Lung microvascular endothelial cell (primary cell): ENCODE results near the gene KCNK10. TPM values are rescaled to one million over a fixed set of nuclear protein-coding genes. Genes with fewer than 3 reads are reported as not detected.

Experiments used
- DNase-seq, 2 donors: peaks; one replicate each; pipeline versions ENCODE4 v3.0.0 to v3.0.0-alpha.2; 2010; ENCODE audit warnings: low read depth in 2 of 2
- total RNA-seq: library from RNA; depleted of rRNA; stranded (reverse); fragments of >200 nt; gene quantifications from 2 replicates; pipeline ENCODE4 v1.2.1, GENCODE V29; 2014

Gene KCNK10
- total RNA-seq, 1 donor from 2014 or later, result not detected

- no peak for DNase-seq
Observed at GRCh38 chr14:88228522-88229236, 94.4 kb downstream of the KCNK10 start.

DNA sequence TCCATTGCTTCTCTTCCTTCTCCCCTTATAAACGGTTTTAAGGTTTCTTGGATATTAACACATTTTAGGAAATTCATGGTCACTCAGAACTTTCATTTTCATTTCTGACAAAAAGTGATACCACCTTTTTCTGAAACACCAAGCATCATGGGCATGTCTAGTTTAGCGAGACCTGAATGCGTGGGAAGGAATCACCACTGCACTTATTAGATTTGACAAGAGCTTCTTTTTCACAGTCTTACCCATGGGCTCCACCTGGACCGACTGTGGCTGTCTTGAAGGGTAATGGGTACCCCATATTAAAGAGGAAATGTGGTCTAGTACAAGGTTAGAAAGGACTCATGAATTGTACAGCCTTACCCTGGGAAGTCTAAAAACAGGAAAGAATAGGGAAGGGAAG, 95.4 kb downstream of the KCNK10 start:
- no peak for DNase-seq

GRCh38 chr14:88225721-88226120, 97.3 kb downstream of the KCNK10 start:
- no peak for DNase-seq

- DNase-seq, result no peak
Observed at GRCh38 chr14:88218119-88218915, 104.8 kb downstream of the KCNK10 start.

DNA sequence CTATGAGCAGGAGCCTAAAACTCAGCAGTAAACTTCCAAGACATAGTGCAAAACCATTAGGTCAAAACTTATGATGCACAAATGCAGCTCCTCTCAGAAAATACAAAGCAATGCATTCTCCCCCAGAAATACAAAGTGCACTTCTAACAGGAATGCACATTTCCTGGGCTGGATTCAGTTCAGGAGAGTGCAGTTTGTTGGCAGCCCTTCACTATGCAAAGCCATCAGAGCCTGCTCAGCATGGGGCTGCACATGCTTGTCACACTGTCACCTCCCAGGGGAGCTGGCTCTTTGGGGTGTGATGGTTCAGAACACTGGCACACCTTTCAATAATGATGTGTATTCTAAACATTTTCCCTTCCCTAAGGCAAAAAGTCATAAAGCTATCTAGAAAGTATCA, 110.4 kb downstream of the KCNK10 start:
- no peak for DNase-seq

GRCh38 chr14:88210426-88210825, 112.6 kb downstream of the KCNK10 start:
- peak in 1 of 2 donors; percentile 42 for DNase-seq

- no peak for DNase-seq
Observed at GRCh38 chr14:88209273-88209672, 113.8 kb downstream of the KCNK10 start.

- DNase-seq, result no peak
Observed at GRCh38 chr14:88208858-88209257, 114.2 kb downstream of the KCNK10 start.

DNA sequence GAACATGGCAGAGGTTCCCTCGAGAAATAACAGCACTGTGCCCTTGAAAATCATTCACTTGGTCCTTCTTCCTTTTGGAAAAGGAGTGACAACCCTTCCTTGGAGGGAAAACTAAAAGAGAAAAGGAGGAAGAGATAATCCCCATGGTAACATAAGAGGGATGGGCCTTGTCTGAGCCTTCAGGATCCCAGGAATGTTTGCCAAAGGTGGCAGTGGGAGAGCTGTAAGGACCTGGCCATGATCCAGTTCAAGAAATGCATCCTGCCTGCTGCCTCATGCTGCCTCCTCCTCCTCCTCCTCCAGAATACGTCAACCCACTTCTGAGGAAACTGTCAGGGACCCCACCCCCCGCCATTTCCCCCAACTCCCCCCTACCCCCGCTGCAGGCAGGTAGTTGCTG, 118.8 kb downstream of the KCNK10 start:
- no peak for DNase-seq

DNA sequence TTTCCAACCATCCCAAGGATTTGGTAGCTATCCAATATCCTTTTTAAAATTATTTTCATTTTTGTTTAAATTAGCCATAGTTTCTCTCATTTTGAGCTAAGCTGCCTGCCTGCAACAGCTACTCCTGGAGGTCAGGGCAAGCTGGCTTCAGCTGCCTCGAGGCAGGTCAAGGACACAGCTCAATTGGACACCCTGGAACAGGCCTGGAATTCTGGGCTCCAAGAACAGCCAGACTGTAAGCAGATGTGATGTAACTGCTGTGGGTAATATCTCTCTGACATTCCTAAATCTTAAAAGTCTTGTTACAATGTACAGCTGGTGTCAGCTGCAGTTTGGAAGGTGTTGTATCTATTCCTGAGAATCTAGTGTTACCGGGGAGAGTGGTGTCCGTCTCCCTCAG, 119.8 kb downstream of the KCNK10 start:
- DNase-seq, result no peak

DNA sequence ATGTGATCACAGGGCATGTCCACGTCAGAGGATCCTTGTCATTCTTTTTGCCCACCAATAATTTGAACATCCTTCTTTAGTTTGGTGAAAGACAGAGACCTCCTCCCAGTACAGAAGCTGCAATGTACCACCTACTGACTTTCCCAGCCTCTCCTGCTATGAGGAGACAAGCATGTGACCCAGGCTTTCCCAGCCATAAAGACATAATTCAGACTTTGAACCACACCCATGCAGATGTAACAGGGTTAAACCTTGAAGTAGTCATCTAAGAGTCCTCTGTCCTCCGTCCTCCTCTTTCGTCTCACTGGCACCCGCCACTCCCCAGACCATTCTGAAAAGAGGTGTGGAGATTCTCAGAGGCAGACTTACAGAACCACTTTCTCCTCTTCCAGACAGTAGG, 120.8 kb downstream of the KCNK10 start:
- no peak for DNase-seq

- no peak for DNase-seq
Observed at GRCh38 chr14:88201851-88202250, 121.2 kb downstream of the KCNK10 start.

- no peak for DNase-seq
Observed at GRCh38 chr14:88199882-88200281, 123.2 kb downstream of the KCNK10 start.

- no peak for DNase-seq
Observed at GRCh38 chr14:88198446-88198845, 124.6 kb downstream of the KCNK10 start.

DNA sequence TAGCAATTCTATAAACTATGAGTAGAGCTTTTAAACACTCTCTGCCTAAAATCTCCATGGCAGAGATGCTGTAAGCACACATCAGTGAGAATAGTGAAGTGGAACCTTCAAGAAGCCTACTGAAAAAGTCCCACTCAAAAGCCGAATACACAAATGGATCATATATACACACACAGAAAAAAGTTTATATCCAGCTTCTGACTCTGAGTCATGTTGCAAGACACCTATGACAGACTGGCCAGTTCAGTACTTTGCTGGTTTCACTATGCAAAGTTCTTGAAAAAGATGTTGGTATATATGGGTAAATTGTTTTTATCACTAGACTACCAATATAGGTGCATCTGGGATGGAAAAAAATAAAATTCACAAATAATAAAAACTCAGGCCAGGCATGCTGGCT, 126.1 kb downstream of the KCNK10 start:
- no peak for DNase-seq

DNA sequence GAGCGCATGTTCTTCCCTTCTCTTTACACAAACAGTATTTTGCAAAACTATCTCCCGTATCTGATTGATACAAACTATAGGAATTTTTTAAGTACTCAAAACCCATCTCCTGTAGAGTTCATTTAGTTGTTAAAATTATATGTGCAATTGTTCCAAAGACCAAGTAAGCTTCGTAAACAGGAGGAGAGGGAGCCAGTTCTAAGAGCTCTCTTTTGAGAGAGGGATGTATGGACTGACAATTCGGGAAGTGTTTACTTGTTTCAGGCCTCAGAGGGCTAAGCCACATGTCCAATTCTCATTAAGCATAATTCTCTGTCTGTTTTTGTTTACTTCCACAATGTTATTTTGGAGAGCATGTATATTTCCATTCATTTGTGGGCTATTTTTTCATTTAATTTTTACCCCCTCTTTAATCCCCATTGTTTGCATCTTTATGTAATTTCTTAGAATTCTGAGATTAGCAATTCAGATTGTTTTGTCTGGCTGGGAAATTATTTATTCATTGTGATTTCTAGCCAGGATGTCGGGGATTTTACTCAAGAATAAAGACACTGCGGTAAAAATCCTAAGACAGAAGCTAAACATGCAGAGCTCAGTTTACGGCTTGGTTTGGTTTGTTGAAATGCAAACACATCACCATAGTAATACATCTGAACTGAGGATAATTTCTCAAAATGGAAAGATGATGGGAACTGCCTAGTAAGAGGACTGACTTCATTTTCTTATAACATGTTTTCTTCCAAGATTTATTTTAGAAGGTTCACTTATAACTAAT, 126.8 kb downstream of the KCNK10 start:
- no peak for DNase-seq

- DNase-seq, result no peak
Observed at GRCh38 chr14:88195676-88196075, 127.4 kb downstream of the KCNK10 start.

GRCh38 chr14:88194531-88194930, 128.5 kb downstream of the KCNK10 start:
- no peak for DNase-seq

DNA sequence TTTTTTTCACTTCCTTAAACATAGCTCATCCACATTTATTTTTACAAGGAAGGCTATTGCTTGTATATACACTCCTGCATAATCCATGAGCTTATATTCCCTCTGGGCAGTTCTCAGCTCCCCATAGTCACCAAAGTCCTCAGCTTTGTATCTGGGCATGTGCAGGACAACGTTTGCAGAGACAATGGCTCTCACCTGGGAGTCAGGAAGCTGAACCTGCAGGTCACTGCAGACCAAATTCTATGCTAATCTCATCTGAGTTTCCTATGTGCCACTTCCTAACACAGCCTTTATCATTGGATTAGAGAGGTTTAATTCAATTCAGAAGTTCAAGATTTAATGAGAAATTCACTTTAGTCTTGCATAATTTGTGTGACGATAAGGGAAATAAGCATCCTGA, 131.5 kb downstream of the KCNK10 start:
- no peak for DNase-seq

- peak; percentile 76 to 78 for DNase-seq
Observed at GRCh38 chr14:88189417-88190191, 133.5 kb downstream of the KCNK10 start.

DNA sequence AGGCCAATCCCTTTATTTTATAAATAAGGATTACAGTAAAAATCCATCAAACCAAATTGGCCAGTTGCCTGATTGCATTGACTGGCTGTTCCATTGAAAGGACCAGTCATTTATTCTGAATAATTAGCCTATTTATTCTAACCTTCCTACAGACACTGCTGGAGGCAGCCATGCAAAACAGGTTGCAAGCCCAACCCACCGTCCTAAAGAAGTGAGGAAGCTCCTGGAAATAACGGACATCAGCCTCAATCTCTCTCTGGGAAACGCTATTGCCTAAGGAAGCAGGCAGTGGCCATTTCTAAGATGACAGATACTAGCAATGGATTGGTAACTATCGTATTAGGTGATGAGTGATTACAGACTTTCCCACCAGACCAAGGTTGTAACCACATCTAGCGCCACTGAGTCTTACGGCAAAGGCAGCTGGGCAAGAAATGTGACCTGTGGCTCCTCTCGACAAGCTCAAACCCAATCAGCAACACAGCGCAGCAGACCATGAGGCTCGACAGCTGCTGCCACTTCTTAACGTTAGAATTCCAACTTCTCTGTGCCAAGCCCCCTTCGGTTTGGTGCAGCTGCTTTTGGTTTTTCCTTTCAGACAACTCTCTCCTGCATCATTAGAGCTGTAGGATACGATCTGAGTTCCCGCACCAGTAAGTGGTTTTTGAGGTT, 134.2 kb downstream of the KCNK10 start:
- no peak for DNase-seq
